Esophagus muscularis mucosa (tissue), 4 donors: Measurements from ENCODE around the gene GFOD1.

Experiments used
- EP300 ChIP-seq: sonication (generic); formaldehyde crosslinking; IDR thresholded peaks from one replicate; pipeline ENCODE4 v1.6.1; 2017; ENCODE audit warnings: antibody characterized with exemption
- POLR2A ChIP-seq: fragments of 450-650 bp; IDR thresholded peaks from one replicate; pipeline ENCODE4 v1.6.1; 2017; ENCODE audit warnings: antibody characterized with exemption, moderate library complexity, mild to moderate bottlenecking, low read depth
- POLR2AphosphoS5 ChIP-seq, 2 donors: sonication (generic); formaldehyde crosslinking; IDR thresholded peaks; one replicate each; pipeline ENCODE4 v1.6.1; 2017; ENCODE audit warnings: antibody characterized with exemption in 2 of 2
- TF ChIP-seq, protein P1 (sequence below), 3 experiments: fragments of 200-600 bp in 2 of 3; fragments of 450-650 bp in 1 of 3; sonication (generic) in 2 of 3; IDR thresholded peaks; one replicate each; pipeline ENCODE4 v1.5.1; 2017 to 2019; ENCODE audit warnings: antibody characterized with exemption in 3 of 3, mild to moderate bottlenecking in 2 of 3, moderate library complexity in 1 of 3

DNA sequence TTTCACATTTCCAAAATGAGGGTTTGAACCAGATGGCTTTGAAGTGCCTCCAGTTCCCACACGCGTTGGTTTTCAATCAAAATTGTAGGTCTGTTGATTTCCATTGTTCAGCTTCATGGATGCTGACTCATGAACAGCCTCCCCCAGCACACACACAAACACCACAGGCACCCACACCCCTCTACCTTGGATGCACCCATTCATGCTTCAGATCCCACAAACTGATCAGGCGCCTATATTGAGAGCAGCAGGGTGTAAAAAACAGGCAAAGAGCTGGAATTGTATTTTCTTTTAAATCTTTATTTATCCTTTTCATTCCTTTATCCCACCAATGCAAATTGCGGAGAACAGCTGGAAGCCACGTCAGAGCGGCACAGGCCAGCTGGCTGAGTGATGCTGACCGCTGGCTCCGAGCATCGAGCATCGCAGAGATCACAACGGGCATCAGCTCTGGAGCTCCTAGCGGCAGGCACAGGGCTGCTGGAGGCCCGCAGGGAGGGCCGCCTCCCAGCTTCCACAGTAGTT is 129.8 kb downstream of the GFOD1 start:
- TF ChIP-seq, protein P1, sequence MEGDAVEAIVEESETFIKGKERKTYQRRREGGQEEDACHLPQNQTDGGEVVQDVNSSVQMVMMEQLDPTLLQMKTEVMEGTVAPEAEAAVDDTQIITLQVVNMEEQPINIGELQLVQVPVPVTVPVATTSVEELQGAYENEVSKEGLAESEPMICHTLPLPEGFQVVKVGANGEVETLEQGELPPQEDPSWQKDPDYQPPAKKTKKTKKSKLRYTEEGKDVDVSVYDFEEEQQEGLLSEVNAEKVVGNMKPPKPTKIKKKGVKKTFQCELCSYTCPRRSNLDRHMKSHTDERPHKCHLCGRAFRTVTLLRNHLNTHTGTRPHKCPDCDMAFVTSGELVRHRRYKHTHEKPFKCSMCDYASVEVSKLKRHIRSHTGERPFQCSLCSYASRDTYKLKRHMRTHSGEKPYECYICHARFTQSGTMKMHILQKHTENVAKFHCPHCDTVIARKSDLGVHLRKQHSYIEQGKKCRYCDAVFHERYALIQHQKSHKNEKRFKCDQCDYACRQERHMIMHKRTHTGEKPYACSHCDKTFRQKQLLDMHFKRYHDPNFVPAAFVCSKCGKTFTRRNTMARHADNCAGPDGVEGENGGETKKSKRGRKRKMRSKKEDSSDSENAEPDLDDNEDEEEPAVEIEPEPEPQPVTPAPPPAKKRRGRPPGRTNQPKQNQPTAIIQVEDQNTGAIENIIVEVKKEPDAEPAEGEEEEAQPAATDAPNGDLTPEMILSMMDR (IDR thresholded peaks at IDR 0.05), result no peak
- no peak for TF ChIP-seq POLR2A
- no peak for TF ChIP-seq EP300
- TF ChIP-seq POLR2AphosphoS5 (IDR thresholded peaks at IDR 0.05), result no peak
